K562 (cell line): ENCODE data around the gene FBXO33. TPM values are rescaled to one million over a fixed set of nuclear protein-coding genes. Genes with fewer than 3 reads are reported as not detected.

Source experiments
- ATAC-seq: fragments of 200-7000 bp; cut with Tn5 transposase; 3 replicates; pipeline ENCODE4 v1.9.1; 2020; ENCODE audit warnings: moderate library complexity
- BruUV-seq: library from RNA; stranded (reverse); fragments of 400-500 nt; replicated peaks from 2 replicates; lab custom pipeline; 2021; lab: Mats Ljungman, UMichigan
- CTCF ChIA-PET: fragments of 300-600 bp; formaldehyde crosslinking; extraction: SDS; loops from one replicate; lab custom pipeline; 2021; ENCODE audit warnings: low intra/inter-chr PET ratio; lab: Yijun Ruan, JAX
- POLR2A ChIA-PET: fragments of 300-600, 350-650 bp; sonication (Branson Sonifier 250); formaldehyde crosslinking; extraction: SDS; loops from one replicate; lab custom pipeline; 2021; ENCODE audit warnings: antibody characterized with exemption, inconsistent platforms; lab: Yijun Ruan, JAX
- DNase-seq, 4 experiments: peaks; one replicate each; pipeline versions ENCODE4 v3.0.0 to v3.0.0-alpha.2; 2011 to 2018; ENCODE audit warnings: low spot score in 3 of 4, mixed read lengths in 3 of 4; ENCODE audit errors: extremely low read depth in 1 of 4
- FAIRE-seq: peaks from 2 replicates; lab custom pipeline; 2011; peaks lifted over from hg19 to GRCh38; lab: Jason Lieb, UNC
- H2AFZ ChIP-seq: 2 replicates; pipeline ENCODE4 v1.6.0; 2011; ENCODE audit warnings: low read depth, low read length, control low read depth, inconsistent platforms
- H3K27ac ChIP-seq: fragments of 200-600 bp; 3 replicates; pipeline ENCODE4 v1.8.0; 2011; ENCODE audit warnings: low read depth, mild to moderate bottlenecking, control low read depth, inconsistent platforms, low read length, moderate library complexity, mixed read lengths; ENCODE audit errors: extremely low read depth
- H3K27me3 ChIP-seq, 2 experiments: fragments of 300-600 bp in 1 of 2; 2 replicates in 1 of 2; 3 replicates in 1 of 2; pipeline versions ENCODE4 v1.6.0 to v1.8.0; 2011; ENCODE audit warnings: inconsistent platforms in 2 of 2, low read length in 2 of 2, mild to moderate bottlenecking in 1 of 2, mixed read lengths in 1 of 2, moderate library complexity in 1 of 2; ENCODE audit not compliant: control insufficient read depth in 2 of 2, insufficient read depth in 2 of 2
- H3K36me3 ChIP-seq: fragments of 300-600 bp; 3 replicates; pipeline ENCODE4 v1.8.0; 2011; ENCODE audit warnings: mild to moderate bottlenecking, low read length, inconsistent platforms; ENCODE audit not compliant: control insufficient read depth, insufficient read depth
- H3K4me1 ChIP-seq, 2 experiments: fragments of 200-600 bp in 1 of 2; replicated peaks in 1 of 2; 2 replicates in 1 of 2; 3 replicates in 1 of 2; pipeline versions ENCODE4 v1.5.1 to v1.8.0; 2011; ENCODE audit warnings: inconsistent platforms in 2 of 2, low read length in 2 of 2, mild to moderate bottlenecking in 1 of 2, mixed read lengths in 1 of 2, moderate library complexity in 1 of 2; ENCODE audit not compliant: control insufficient read depth in 2 of 2, insufficient read depth in 2 of 2
- H3K4me2 ChIP-seq: 2 replicates; pipeline ENCODE4 v1.6.1; 2011; ENCODE audit warnings: low read length, control low read depth, inconsistent platforms, mixed read lengths; ENCODE audit not compliant: insufficient read depth
- H3K4me3 ChIP-seq: fragments of 200-600 bp; sonication (generic), shearing (Covaris generic); 2 replicates; pipeline ENCODE4 v1.5.1; 2016; ENCODE audit warnings: control low read depth, inconsistent platforms
- H3K79me2 ChIP-seq: fragments of 200-600 bp; 3 replicates; pipeline ENCODE4 v1.8.0; 2011; ENCODE audit warnings: low read length, inconsistent platforms; ENCODE audit not compliant: control insufficient read depth, insufficient read depth
- H3K9ac ChIP-seq, 2 experiments: 2 replicates each; pipeline versions ENCODE4 v1.6.0 to v1.6.1; 2011; ENCODE audit warnings: low read depth in 2 of 2, low read length in 2 of 2, control low read depth in 1 of 2, inconsistent platforms in 1 of 2, mild to moderate bottlenecking in 1 of 2, mixed read lengths in 1 of 2; ENCODE audit not compliant: insufficient read depth in 1 of 2
- H3K9me1 ChIP-seq: one replicate; pipeline ENCODE4 v1.6.0; 2011; ENCODE audit warnings: inconsistent platforms, mild to moderate bottlenecking, low read length, moderate library complexity; ENCODE audit not compliant: control insufficient read depth, insufficient read depth
- H3K9me3 ChIP-seq: replicated peaks from 2 replicates; pipeline ENCODE4 v1.5.1; 2011; ENCODE audit warnings: low read depth, low read length, inconsistent platforms; ENCODE audit not compliant: control insufficient read depth, insufficient read depth
- H4K20me1 ChIP-seq: replicated peaks from 2 replicates; pipeline ENCODE4 v1.6.1; 2011; ENCODE audit warnings: low read length, inconsistent platforms, mixed read lengths; ENCODE audit not compliant: control insufficient read depth, insufficient read depth
- CEBPB ChIP-seq: fragments of 450-650 bp; IDR thresholded peaks from 2 replicates; pipeline ENCODE4 v1.6.1; 2016; ENCODE audit warnings: missing genetic modification characterization, missing compliant biosample characterization
- DIDO1 ChIP-seq: fragments of 450-650 bp; IDR thresholded peaks from 2 replicates; pipeline ENCODE4 v1.6.1; 2016; ENCODE audit warnings: low read depth, missing biosample characterization, missing genetic modification characterization
- FOXA3 ChIP-seq, 2 experiments: fragments of 450-650 bp in 1 of 2; sonication (generic) in 1 of 2; formaldehyde crosslinking; IDR thresholded peaks in 1 of 2; conservative IDR thresholded peaks in 1 of 2; 2 replicates each; pipeline versions ENCODE4 v1.4.0 to v1.8.0; 2020 to 2022; ENCODE audit warnings: mild to moderate bottlenecking in 2 of 2, missing genetic modification reagents in 1 of 2
- HCFC1 ChIP-seq: IDR thresholded peaks from 2 replicates; pipeline ENCODE4 v1.6.1; 2012; ENCODE audit warnings: low read depth, low read length, improper control_type of control experiment
- MIER1 ChIP-seq: fragments of 450-650 bp; IDR thresholded peaks from 2 replicates; pipeline ENCODE4 v1.6.1; 2016; ENCODE audit warnings: antibody characterized with exemption, mild to moderate bottlenecking, low read depth
- THAP12 ChIP-seq: fragments of 250-450 bp; sonication (Bioruptor Pico); IDR thresholded peaks from 2 replicates; pipeline ENCODE4 v1.9.0; 2021; ENCODE audit warnings: mild to moderate bottlenecking, inconsistent platforms
- ZFP30 ChIP-seq: fragments of 250-450 bp; sonication (Bioruptor Pico); IDR thresholded peaks from 2 replicates; pipeline ENCODE4 v1.8.0; 2022; ENCODE audit warnings: moderate library complexity, mild to moderate bottlenecking, inconsistent platforms, borderline replicate concordance
- ZNF12 ChIP-seq: sonication (generic); formaldehyde crosslinking; IDR thresholded peaks from 2 replicates; pipeline ENCODE4 v1.4.0; 2020; ENCODE audit warnings: mild to moderate bottlenecking, missing genetic modification reagents
- ZNF197 ChIP-seq: fragments of 200-800 bp; sonication (Bioruptor generic); IDR thresholded peaks from 2 replicates; pipeline ENCODE4 v1.6.1; 2016; ENCODE audit warnings: low read depth, missing genetic modification characterization, missing compliant biosample characterization
- ZNF23 ChIP-seq: fragments of 250-450 bp; sonication (Bioruptor Pico); IDR thresholded peaks from 2 replicates; pipeline ENCODE4 v1.4.0; 2020; ENCODE audit warnings: mild to moderate bottlenecking
- WGBS: fragments of 100-300 bp; shearing (Covaris generic); methylation state at CpG from one replicate; pipeline ENCODE4 v1.1.6; 2016; ENCODE audit warnings: low coverage, mixed read lengths; ENCODE audit not compliant: insufficient coverage; ENCODE audit errors: missing lambda C conversion rate; 5-methylcytosine and 5-hydroxymethylcytosine counted together
- in situ Hi-C: fragments of 300-500 bp; cut with MboI; formaldehyde crosslinking; loops from 4 replicates; pipeline ENCODE4 v1.15.0; 2018; ENCODE audit warnings: inconsistent platforms, mixed read lengths
- intact Hi-C: fragments of 100-400 bp; cut with micrococcal nuclease; formaldehyde crosslinking; loops from 2 replicates; pipeline ENCODE4 v1.14.2; 2022
- polyA plus RNA-seq, 8 experiments: library from polyadenylated mRNA; depleted of rRNA in 4 of 8; stranded (reverse) in 5 of 8; unstranded in 3 of 8; fragments of >200 nt; fragmentation: Nextera tagmentation in 2 of 8; fragmentation: Illumina TruSeq in 1 of 8; extraction: Ambion mirVana in 2 of 8; extraction: Trizol in 1 of 8; gene quantifications; 2 replicates each; pipeline versions ENCODE4 v1.2.1 to v1.2.3, GENCODE V29; 2011 to 2014; ENCODE audit warnings: inconsistent platforms in 1 of 8, missing spikeins in 1 of 8
- total RNA-seq, 7 experiments: library from RNA; depleted of rRNA in 6 of 7; stranded (reverse); fragments of >200 nt in 6 of 7; fragmentation: Illumina TruSeq in 2 of 7; extraction: Trizol in 2 of 7; gene quantifications; 2 replicates each; pipeline versions ENCODE4 v1.2.1 to v1.2.3, GENCODE V29; 2011 to 2021; ENCODE audit warnings: low replicate concordance in 1 of 7
- TF ChIP-seq, protein P1 (sequence below), 2 experiments: fragments of 450-650 bp in 1 of 2; IDR thresholded peaks; 2 replicates each; pipeline ENCODE4 v1.6.1; 2011 to 2017; ENCODE audit warnings: low read depth in 2 of 2, antibody characterized with exemption in 1 of 2, borderline replicate concordance in 1 of 2, low read length in 1 of 2, mild to moderate bottlenecking in 1 of 2, mixed read lengths in 1 of 2; ENCODE audit not compliant: control insufficient read depth in 1 of 2

FBXO33 gene
- total and polyA plus RNA-seq, 9 of the 15 experiments (the other 6 are each of a cell fraction or from before 2014, with no cell fraction given), result 1.6 to 7.5 (median 5.0) TPM

- TF ChIP-seq ZFP30 (CRISPR knock-in tag) (no peak), THAP12 (CRISPR knock-in tag) (no peak), CEBPB (no peak), ZNF23 (CRISPR knock-in tag) (no peak), MIER1 (no peak)
- TF ChIP-seq, all 486 proteins: peak for 0
Measured at GRCh38 chr14:39442293-39442692, 10.1 kb upstream of the FBXO33 start (continued).

DNA sequence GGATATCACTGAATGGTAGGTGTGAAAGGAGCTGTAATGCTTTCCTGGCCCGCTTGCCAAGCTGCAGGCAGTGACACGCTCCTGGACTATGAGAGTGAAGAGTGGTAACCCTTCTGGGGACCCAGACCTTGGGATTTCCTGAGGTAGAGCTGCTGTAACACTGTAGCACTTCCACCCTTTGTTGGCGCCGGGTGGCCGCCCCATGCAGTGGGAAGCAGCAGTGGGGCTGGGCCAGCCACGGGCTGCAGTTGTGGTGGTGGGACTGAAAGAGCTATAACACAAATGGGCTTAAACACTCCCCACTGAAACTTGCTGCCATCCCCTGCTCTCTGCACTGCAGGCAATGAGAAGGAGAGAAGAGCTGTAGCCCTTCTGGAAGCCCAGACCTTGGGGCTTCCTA lies 9.6 kb upstream of the FBXO33 start:
- no peak overlapping the region for H2AFZ ChIP-seq
- in situ Hi-C loops (no loop called here), intact Hi-C loops (no loop called here)
- no peak overlapping the region for H3K4me3 ChIP-seq
- no peaks in the 10 kb centered on the region for H3K9me1 ChIP-seq
- H3K79me2 ChIP-seq, result no peaks in the 10 kb centered on the region
- H3K27ac ChIP-seq, result no peak overlapping the region
- no peak overlapping the region for H3K9ac ChIP-seq
- 23% methylated on average over 2 of the region's 6 CpGs for WGBS
- POLR2A ChIA-PET, result no interaction called here
- no peaks in the 10 kb centered on the region for H3K9me3 ChIP-seq
- no peaks in the 10 kb centered on the region for H3K4me1 ChIP-seq
- ATAC-seq (no peak), DNase-seq (no peak), FAIRE-seq (no peak)
- no peak overlapping the region for H3K4me2 ChIP-seq
- H4K20me1 ChIP-seq, result no peaks in the 10 kb centered on the region
- CTCF ChIA-PET, result no interaction called here
- BruUV-seq, result no TSS peak
- no peaks in the 10 kb centered on the region; a peak in 2 of 5 replicates for H3K27me3 ChIP-seq
- H3K36me3 ChIP-seq, result no peaks in the 10 kb centered on the region
- TF ChIP-seq, protein P1, sequence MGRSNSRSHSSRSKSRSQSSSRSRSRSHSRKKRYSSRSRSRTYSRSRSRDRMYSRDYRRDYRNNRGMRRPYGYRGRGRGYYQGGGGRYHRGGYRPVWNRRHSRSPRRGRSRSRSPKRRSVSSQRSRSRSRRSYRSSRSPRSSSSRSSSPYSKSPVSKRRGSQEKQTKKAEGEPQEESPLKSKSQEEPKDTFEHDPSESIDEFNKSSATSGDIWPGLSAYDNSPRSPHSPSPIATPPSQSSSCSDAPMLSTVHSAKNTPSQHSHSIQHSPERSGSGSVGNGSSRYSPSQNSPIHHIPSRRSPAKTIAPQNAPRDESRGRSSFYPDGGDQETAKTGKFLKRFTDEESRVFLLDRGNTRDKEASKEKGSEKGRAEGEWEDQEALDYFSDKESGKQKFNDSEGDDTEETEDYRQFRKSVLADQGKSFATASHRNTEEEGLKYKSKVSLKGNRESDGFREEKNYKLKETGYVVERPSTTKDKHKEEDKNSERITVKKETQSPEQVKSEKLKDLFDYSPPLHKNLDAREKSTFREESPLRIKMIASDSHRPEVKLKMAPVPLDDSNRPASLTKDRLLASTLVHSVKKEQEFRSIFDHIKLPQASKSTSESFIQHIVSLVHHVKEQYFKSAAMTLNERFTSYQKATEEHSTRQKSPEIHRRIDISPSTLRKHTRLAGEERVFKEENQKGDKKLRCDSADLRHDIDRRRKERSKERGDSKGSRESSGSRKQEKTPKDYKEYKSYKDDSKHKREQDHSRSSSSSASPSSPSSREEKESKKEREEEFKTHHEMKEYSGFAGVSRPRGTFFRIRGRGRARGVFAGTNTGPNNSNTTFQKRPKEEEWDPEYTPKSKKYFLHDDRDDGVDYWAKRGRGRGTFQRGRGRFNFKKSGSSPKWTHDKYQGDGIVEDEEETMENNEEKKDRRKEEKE (IDR thresholded peaks at IDR 0.05; ENCODE audit: borderline replicate concordance in 1 of 2, control insufficient read depth in 1 of 2, low read depth in 2 of 2, low read length in 1 of 2), result no peak
- no peak for TF ChIP-seq HCFC1
- no peak for TF ChIP-seq DIDO1 (tag)
- TF ChIP-seq ZNF12, result no peak
- no peak for TF ChIP-seq FOXA3 (CRISPR knock-in tag; conservative IDR thresholded peaks at IDR 0.05 in 1 of 2, IDR thresholded peaks at IDR 0.05 in 1 of 2)
- TF ChIP-seq ZNF197 (CRISPR knock-in tag), result no peak
